OCI-LY3 (cell line): Measurements from ENCODE around the gene CDK7.

Source experiments
- CTCF ChIP-seq: fragments of 200-600, 300-600 bp; sonication (generic); IDR thresholded peaks from 2 replicates; pipeline ENCODE4 v1.5.1; 2014; ENCODE audit warnings: antibody characterized with exemption, low read length, low read depth
- EZH2phosphoT487 ChIP-seq: fragments of 200-600 bp; shearing (Covaris generic); IDR thresholded peaks from 2 replicates; pipeline ENCODE4 v1.6.1; 2018; ENCODE audit warnings: antibody characterized with exemption, mixed run types, low read depth

- TF ChIP-seq CTCF (no peak), EZH2phosphoT487 (no peak)
Measured at GRCh38 chr5:69317391-69317790, 82.7 kb downstream of the CDK7 start.
